ENCODE measurements around the gene C7orf57.
"Not testable (repeated sequence)": the region's sequence is repeated elsewhere in the genome, so short reads cannot be mapped to it uniquely, and the experiment has no call there.

C7orf57 gene

GRCh38 chr7:48035301-48035966 lies at the start of gene C7orf57:
Gene C7orf57, plus strand, starts transcription at chr7:48035543. Its CDS starts 766 bp downstream, at chr7:48036309.
- peak; percentile 78 to 80 for DNase-seq (ENCODE audit: low read depth in 2 of 2)

- no peak for DNase-seq (ENCODE audit: low read depth in 2 of 2)
Measured at GRCh38 chr7:47988496-47989386, 46.6 kb upstream of the C7orf57 start.

- DNase-seq (ENCODE audit: low read depth in 2 of 2): not testable (repeated sequence)
Measured at GRCh38 chr7:47989607-47990400, 45.5 kb upstream of the C7orf57 start.

GRCh38 chr7:47990592-47990991 lies 44.8 kb upstream of the C7orf57 start:
- DNase-seq (ENCODE audit: low read depth in 2 of 2): no peak

GRCh38 chr7:47991270-47991669 lies 44.1 kb upstream of the C7orf57 start:
- DNase-seq (ENCODE audit: low read depth in 2 of 2): no peak

GRCh38 chr7:47991741-47992311 lies 43.5 kb upstream of the C7orf57 start:
- peak; percentile 77 to 83 for DNase-seq (ENCODE audit: low read depth in 2 of 2)

- DNase-seq (ENCODE audit: low read depth in 2 of 2): no peak
Measured at GRCh38 chr7:47992446-47992845, 42.9 kb upstream of the C7orf57 start.

- DNase-seq (ENCODE audit: low read depth in 2 of 2): no peak
Measured at GRCh38 chr7:47999413-47999812, 35.9 kb upstream of the C7orf57 start.

GRCh38 chr7:48000164-48000563 lies 35.2 kb upstream of the C7orf57 start:
- not testable (repeated sequence) for DNase-seq (ENCODE audit: low read depth in 2 of 2)

- DNase-seq (ENCODE audit: low read depth in 2 of 2): no peak
Measured at GRCh38 chr7:48004032-48004431, 31.3 kb upstream of the C7orf57 start.

GRCh38 chr7:48004638-48005037 lies 30.7 kb upstream of the C7orf57 start:
- no peak for DNase-seq (ENCODE audit: low read depth in 2 of 2)

GRCh38 chr7:48006866-48007265 lies 28.5 kb upstream of the C7orf57 start:
- DNase-seq (ENCODE audit: low read depth in 2 of 2): no peak

- no peak for DNase-seq (ENCODE audit: low read depth in 2 of 2)
Measured at GRCh38 chr7:48009257-48009656, 26.1 kb upstream of the C7orf57 start.

- DNase-seq (ENCODE audit: low read depth in 2 of 2): no peak
Measured at GRCh38 chr7:48009954-48010353, 25.4 kb upstream of the C7orf57 start.

- no peak for DNase-seq (ENCODE audit: low read depth in 2 of 2)
Measured at GRCh38 chr7:48011323-48011722, 24.0 kb upstream of the C7orf57 start.

- DNase-seq (ENCODE audit: low read depth in 2 of 2): no peak
Measured at GRCh38 chr7:48011951-48012350, 23.4 kb upstream of the C7orf57 start.

- DNase-seq (ENCODE audit: low read depth in 2 of 2): no peak
Measured at GRCh38 chr7:48016641-48017040, 18.7 kb upstream of the C7orf57 start.

- DNase-seq (ENCODE audit: low read depth in 2 of 2): no peak
Measured at GRCh38 chr7:48017674-48018073, 17.7 kb upstream of the C7orf57 start.

GRCh38 chr7:48025624-48026023 lies 9.7 kb upstream of the C7orf57 start:
- DNase-seq (ENCODE audit: low read depth in 2 of 2): no peak

- no peak for DNase-seq (ENCODE audit: low read depth in 2 of 2)
Measured at GRCh38 chr7:48028938-48029337, 6.4 kb upstream of the C7orf57 start, which contains the start of gene SUN3. Gene SUN3, minus strand, starts transcription at chr7:48029107. Its CDS starts 169 bp downstream, at chr7:48028938.

GRCh38 chr7:48031111-48031510 lies 4.2 kb upstream of the C7orf57 start:
- DNase-seq (ENCODE audit: low read depth in 2 of 2): no peak

- DNase-seq (ENCODE audit: low read depth in 2 of 2): no peak
Measured at GRCh38 chr7:48033922-48034321, 1.4 kb upstream of the C7orf57 start.

All from stimulated activated CD8-positive, alpha-beta memory T cell treated with anti-CD3 and anti-CD28 coated beads, Interleukin-2, amount 100 ng/mL, for 48 hours (primary cell).